Measurements from ENCODE around the gene URB1.

GRCh38 chr21:32387151-32387550 is 5.7 kb downstream of the URB1 start:
- TF ChIP-seq POLR2AphosphoS5 (IDR thresholded peaks at IDR 0.05) (no peak), POLR2A (IDR thresholded peaks at IDR 0.05) (no peak)
